Glutamatergic neuron (in vitro differentiated cells): ENCODE results near the gene GMCL1. TPM values are rescaled to one million over a fixed set of nuclear protein-coding genes. Genes with fewer than 3 reads are reported as not detected.
"Not testable (repeated sequence)": the region's sequence is repeated elsewhere in the genome, so short reads cannot be mapped to it uniquely, and the experiment has no call there.

ENCODE experiments used
- DNase-seq: peaks from one replicate; pipeline ENCODE4 v3.0.0; 2022
- H3K27ac Mint-ChIP-seq: one replicate; pipeline ENCODE4 v1.8.0; 2020; ENCODE audit warnings: mild to moderate bottlenecking, mixed read lengths, inconsistent platforms; ENCODE audit not compliant: unreplicated experiment
- H3K27me3 Mint-ChIP-seq: one replicate; pipeline ENCODE4 v1.8.0; 2020; ENCODE audit warnings: mild to moderate bottlenecking, moderate library complexity, mixed read lengths, inconsistent platforms; ENCODE audit not compliant: unreplicated experiment
- H3K36me3 Mint-ChIP-seq: one replicate; pipeline ENCODE4 v1.8.0; 2020; ENCODE audit warnings: mild to moderate bottlenecking, mixed read lengths, inconsistent platforms; ENCODE audit not compliant: unreplicated experiment
- H3K4me1 Mint-ChIP-seq: one replicate; pipeline ENCODE4 v1.8.0; 2020; ENCODE audit warnings: mild to moderate bottlenecking, low read depth, mixed read lengths, inconsistent platforms; ENCODE audit not compliant: unreplicated experiment
- H3K4me3 Mint-ChIP-seq: one replicate; pipeline ENCODE4 v1.8.0; 2020; ENCODE audit warnings: mild to moderate bottlenecking, mixed read lengths, inconsistent platforms; ENCODE audit not compliant: unreplicated experiment
- H3K9me3 Mint-ChIP-seq: one replicate; pipeline ENCODE4 v1.8.0; 2020; ENCODE audit warnings: mild to moderate bottlenecking, moderate library complexity, mixed read lengths, inconsistent platforms; ENCODE audit not compliant: unreplicated experiment
- CTCF ChIP-seq: fragments of 200-600 bp; sonication (generic); IDR thresholded peaks from one replicate; pipeline ENCODE4 v1.5.0; 2021; ENCODE audit not compliant: partially characterized antibody, unreplicated experiment
- total RNA-seq: library from RNA; stranded (reverse); fragmentation: NEBNext Ultra II Directional; extraction: Animal tissue kit (Norgen Biotek cat#: 25700); gene quantifications from one replicate; pipeline ENCODE4 v1.2.1, GENCODE V29; 2021; ENCODE audit not compliant: unreplicated experiment

GMCL1 gene
- total RNA-seq, 1 donor from 2014 or later = 11.6 TPM

- no peaks in the 10 kb centered on the region for H3K36me3 Mint-ChIP-seq
- no peaks in the 10 kb centered on the region for H3K4me1 Mint-ChIP-seq
- peaks cover 2% of the 10 kb centered on the region for H3K27me3 Mint-ChIP-seq
- H3K9me3 Mint-ChIP-seq = peaks cover 2% of the 10 kb centered on the region
- no peak overlapping the region for H3K27ac Mint-ChIP-seq
- DNase-seq = no peak
- no peak overlapping the region for H3K4me3 Mint-ChIP-seq
- TF ChIP-seq CTCF = no peak
Observed at GRCh38 chr2:69889302-69889701, 59.8 kb downstream of the GMCL1 start.

- Mint-ChIP-seq H3K27ac (no peak overlapping the region), H3K9me3 (peaks cover 2% of the 10 kb centered on the region), H3K4me1 (peaks cover 5% of the 10 kb centered on the region), H3K4me3 (no peak overlapping the region), H3K27me3 (peaks cover 2% of the 10 kb centered on the region), H3K36me3 (no peaks in the 10 kb centered on the region)
- no peak for DNase-seq
- no peak for TF ChIP-seq CTCF
Observed at GRCh38 chr2:69890881-69891280, 61.4 kb downstream of the GMCL1 start.

- DNase-seq, H3K4me1 Mint-ChIP-seq, H3K36me3 Mint-ChIP-seq, H3K27me3 Mint-ChIP-seq, H3K9me3 Mint-ChIP-seq: not testable (repeated sequence)
- Mint-ChIP-seq H3K27ac (peak overlapping the region; percentile 94), H3K4me3 (peak overlapping the region; percentile 99)
Observed at GRCh38 chr2:69892838-69893424, 63.5 kb downstream of the GMCL1 start.

- peak; percentile 82 for DNase-seq
- H3K36me3 Mint-ChIP-seq = no peaks in the 10 kb centered on the region
- H3K27ac Mint-ChIP-seq = peak within 1 kb of the TSS; percentile 94
- peaks cover 2% of the 10 kb centered on the region for H3K9me3 Mint-ChIP-seq
- H3K27me3 Mint-ChIP-seq = no peaks in the 10 kb centered on the region
- H3K4me1 Mint-ChIP-seq = peaks cover 5% of the 10 kb centered on the region
- no peak for TF ChIP-seq CTCF
- peak within 1 kb of the TSS; percentile 99 for H3K4me3 Mint-ChIP-seq
Observed at GRCh38 chr2:69893684-69894551, 64.5 kb downstream of the GMCL1 start, which contains the start of gene SNRNP27. Gene SNRNP27, plus strand, starts transcription at chr2:69893956. Its CDS starts 29 bp downstream, at chr2:69893985.

- H3K27me3 Mint-ChIP-seq, DNase-seq, H3K36me3 Mint-ChIP-seq, H3K27ac Mint-ChIP-seq, H3K4me1 Mint-ChIP-seq, H3K9me3 Mint-ChIP-seq: not testable (repeated sequence)
- peak overlapping the region; percentile 99 for H3K4me3 Mint-ChIP-seq
Observed at GRCh38 chr2:69894737-69895136, 65.3 kb downstream of the GMCL1 start.
